Nephron progenitor cell (in vitro differentiated cells): ENCODE results near the gene NCKAP5.

Source experiments
- DNase-seq: peaks from one replicate; pipeline ENCODE4 v3.0.0; 2021
- H3K27ac Mint-ChIP-seq: 2 replicates; pipeline ENCODE4 v1.8.0; 2021; ENCODE audit warnings: mild to moderate bottlenecking, moderate library complexity, mixed read lengths
- H3K27me3 Mint-ChIP-seq: 2 replicates; pipeline ENCODE4 v1.8.0; 2021; ENCODE audit warnings: mild to moderate bottlenecking, low read depth, mixed read lengths; ENCODE audit not compliant: poor library complexity
- H3K36me3 Mint-ChIP-seq: 2 replicates; pipeline ENCODE4 v1.8.0; 2021; ENCODE audit warnings: low read depth, mixed read lengths
- H3K4me1 Mint-ChIP-seq: 2 replicates; pipeline ENCODE4 v1.8.0; 2021; ENCODE audit warnings: mixed read lengths
- H3K4me3 Mint-ChIP-seq: 2 replicates; pipeline ENCODE4 v1.8.0; 2021; ENCODE audit warnings: mild to moderate bottlenecking, moderate library complexity, mixed read lengths
- H3K9me3 Mint-ChIP-seq: 2 replicates; pipeline ENCODE4 v1.8.0; 2021; ENCODE audit warnings: mild to moderate bottlenecking, moderate library complexity, mixed read lengths
- CTCF ChIP-seq: fragments of 200-600 bp; sonication (generic); IDR thresholded peaks from 2 replicates; pipeline ENCODE4 v1.5.0; 2021; ENCODE audit warnings: antibody characterized with exemption

Gene NCKAP5

GRCh38 chr2:132747046-132747445 is 821.2 kb downstream of the NCKAP5 start:
- peaks cover 4% of the 10 kb centered on the region for H3K27me3 Mint-ChIP-seq
- peaks cover 20% of the 10 kb centered on the region for H3K9me3 Mint-ChIP-seq
- no peak for DNase-seq
- H3K4me3 Mint-ChIP-seq = no peak overlapping the region
- peaks cover 13% of the 10 kb centered on the region for H3K4me1 Mint-ChIP-seq
- H3K27ac Mint-ChIP-seq = no peak overlapping the region
- H3K36me3 Mint-ChIP-seq = peaks cover 10% of the 10 kb centered on the region
- TF ChIP-seq CTCF = no peak

GRCh38 chr2:132741754-132742153 is 826.5 kb downstream of the NCKAP5 start:
- Mint-ChIP-seq H3K36me3 (peaks cover 10% of the 10 kb centered on the region), H3K9me3 (peaks cover 20% of the 10 kb centered on the region), H3K4me3 (no peak overlapping the region), H3K27me3 (peaks cover 4% of the 10 kb centered on the region), H3K27ac (no peak overlapping the region), H3K4me1 (peaks cover 9% of the 10 kb centered on the region)
- no peak for DNase-seq
- no peak for TF ChIP-seq CTCF

GRCh38 chr2:132740081-132740720 is 828.1 kb downstream of the NCKAP5 start:
- DNase-seq = no peak
- Mint-ChIP-seq H3K27me3 (peaks cover 4% of the 10 kb centered on the region), H3K27ac (no peak overlapping the region), H3K4me1 (peaks cover 9% of the 10 kb centered on the region), H3K36me3 (peaks cover 10% of the 10 kb centered on the region), H3K9me3 (peaks cover 17% of the 10 kb centered on the region), H3K4me3 (no peak overlapping the region)
- no peak for TF ChIP-seq CTCF

- H3K4me3 Mint-ChIP-seq = no peak overlapping the region
- peaks cover under 1% of the 10 kb centered on the region for H3K9me3 Mint-ChIP-seq
- no peak for TF ChIP-seq CTCF
- peaks cover 9% of the 10 kb centered on the region for H3K4me1 Mint-ChIP-seq
- no peak for DNase-seq
- H3K27me3 Mint-ChIP-seq = peaks cover under 1% of the 10 kb centered on the region
- H3K36me3 Mint-ChIP-seq = no peaks in the 10 kb centered on the region
- no peak overlapping the region for H3K27ac Mint-ChIP-seq
Observed at GRCh38 chr2:132738223-132738622, 830.0 kb downstream of the NCKAP5 start.

GRCh38 chr2:132736059-132736458 is 832.2 kb downstream of the NCKAP5 start:
- Mint-ChIP-seq H3K27ac (no peak overlapping the region), H3K27me3 (no peaks in the 10 kb centered on the region), H3K4me1 (peaks cover 6% of the 10 kb centered on the region), H3K36me3 (no peaks in the 10 kb centered on the region), H3K9me3 (no peaks in the 10 kb centered on the region), H3K4me3 (no peak overlapping the region)
- no peak for TF ChIP-seq CTCF
- no peak for DNase-seq

GRCh38 chr2:132734961-132735360 is 833.3 kb downstream of the NCKAP5 start:
- Mint-ChIP-seq H3K4me1 (peaks cover 6% of the 10 kb centered on the region), H3K27me3 (no peaks in the 10 kb centered on the region), H3K27ac (no peak overlapping the region), H3K9me3 (no peaks in the 10 kb centered on the region), H3K4me3 (no peak overlapping the region), H3K36me3 (no peaks in the 10 kb centered on the region)
- DNase-seq = no peak
- TF ChIP-seq CTCF = no peak
